Cardiac septum (tissue), 1 donor: Measurements from ENCODE around the gene ZBTB7C. TPM values are rescaled to one million over a fixed set of nuclear protein-coding genes. Genes with fewer than 3 reads are reported as not detected.
A peak's percentile ranks its signal among the peaks of the same experiment; 100 is the strongest.
"Not testable (repeated sequence)": the region's sequence is repeated elsewhere in the genome, so short reads cannot be mapped to it uniquely, and the experiment has no call there.

ENCODE experiments used
- DNase-seq: peaks from one replicate; pipeline ENCODE4 v3.0.0-alpha.2; 2020; ENCODE audit warnings: low spot score
- intact Hi-C: fragments of 100-400 bp; cut with DNase I; formaldehyde crosslinking; loops from one replicate; pipeline ENCODE4 v1.14.0; 2022
- long read RNA-seq: library from polyadenylated mRNA; unstranded; transcript quantifications from one replicate; pipeline ENCODE4 v2.0.0, GENCODE V29; 2021
- total RNA-seq: library from RNA; stranded (reverse); fragmentation: NEBNext Ultra II Directional; extraction: Animal tissue kit (Norgen Biotek cat#: 25700); gene quantifications from one replicate; pipeline ENCODE4 v1.2.1, GENCODE V29; 2021
- donor health status: DM: no; HTN: no; CAD: no.

Gene ZBTB7C
- total RNA-seq, result 8.0 TPM
- long read RNA-seq, partial matches to known transcripts, result 2 of 18 reads
- long read RNA-seq, other reads (novel, unspliced or antisense), result 16 of 18 reads

DNA sequence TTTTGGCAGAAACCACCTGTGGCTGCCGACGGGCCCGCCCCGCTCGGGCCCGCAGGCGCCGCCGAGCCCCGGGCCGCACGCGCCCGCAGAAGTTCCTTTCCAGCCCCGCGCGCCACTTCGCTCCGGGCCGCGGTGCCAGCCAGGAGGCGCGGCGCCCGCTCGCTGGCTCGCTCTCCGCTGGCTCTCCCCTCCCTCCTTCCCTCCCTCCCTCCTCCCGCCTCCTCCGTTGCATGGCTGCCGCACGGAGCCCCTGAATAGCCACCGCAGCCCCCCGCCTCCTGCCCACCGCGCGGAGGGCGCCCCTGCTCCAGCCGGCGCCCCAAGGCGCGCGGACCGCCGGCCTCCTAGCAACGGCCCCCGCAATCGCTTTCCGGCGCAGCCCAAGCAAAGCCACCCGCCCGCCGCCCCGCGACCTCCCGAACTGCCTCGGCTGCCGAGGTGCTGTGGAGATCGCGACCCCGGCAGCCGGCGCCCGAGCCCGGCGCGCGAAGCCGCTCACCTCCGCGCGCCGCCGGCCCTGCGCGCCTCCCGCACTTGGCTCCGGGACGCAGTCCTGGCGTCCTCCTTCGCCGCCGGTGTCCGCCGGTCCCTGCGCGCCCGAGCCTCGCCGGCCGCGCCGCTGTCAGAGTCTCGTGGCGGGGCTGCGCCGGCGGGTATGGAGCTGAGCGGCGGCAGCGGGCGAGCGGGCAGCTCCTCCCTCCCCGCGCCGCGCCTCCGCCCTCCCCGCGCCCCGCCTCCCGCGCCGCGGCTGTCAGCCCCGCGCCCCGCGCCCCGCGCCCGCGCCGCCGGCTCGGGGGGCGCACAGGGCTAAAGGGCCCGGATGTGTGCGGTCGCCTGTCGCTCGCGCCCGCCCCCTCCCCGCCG lies at the start of gene ZBTB7C:
TSS of gene ZBTB7C (minus strand) at position 657 of the 864 bp plus-strand sequence.
- DNase-seq, result no peak
- intact Hi-C loops, result loop anchor here (5.0 kb wide), 1 partner anchor 33 kb away; no protein-coding TSS in a partner anchor

- no peak for DNase-seq
- intact Hi-C loops, result no loop called here
Measured at GRCh38 chr18:48456838-48457237, 47.7 kb upstream of the ZBTB7C start.

DNA sequence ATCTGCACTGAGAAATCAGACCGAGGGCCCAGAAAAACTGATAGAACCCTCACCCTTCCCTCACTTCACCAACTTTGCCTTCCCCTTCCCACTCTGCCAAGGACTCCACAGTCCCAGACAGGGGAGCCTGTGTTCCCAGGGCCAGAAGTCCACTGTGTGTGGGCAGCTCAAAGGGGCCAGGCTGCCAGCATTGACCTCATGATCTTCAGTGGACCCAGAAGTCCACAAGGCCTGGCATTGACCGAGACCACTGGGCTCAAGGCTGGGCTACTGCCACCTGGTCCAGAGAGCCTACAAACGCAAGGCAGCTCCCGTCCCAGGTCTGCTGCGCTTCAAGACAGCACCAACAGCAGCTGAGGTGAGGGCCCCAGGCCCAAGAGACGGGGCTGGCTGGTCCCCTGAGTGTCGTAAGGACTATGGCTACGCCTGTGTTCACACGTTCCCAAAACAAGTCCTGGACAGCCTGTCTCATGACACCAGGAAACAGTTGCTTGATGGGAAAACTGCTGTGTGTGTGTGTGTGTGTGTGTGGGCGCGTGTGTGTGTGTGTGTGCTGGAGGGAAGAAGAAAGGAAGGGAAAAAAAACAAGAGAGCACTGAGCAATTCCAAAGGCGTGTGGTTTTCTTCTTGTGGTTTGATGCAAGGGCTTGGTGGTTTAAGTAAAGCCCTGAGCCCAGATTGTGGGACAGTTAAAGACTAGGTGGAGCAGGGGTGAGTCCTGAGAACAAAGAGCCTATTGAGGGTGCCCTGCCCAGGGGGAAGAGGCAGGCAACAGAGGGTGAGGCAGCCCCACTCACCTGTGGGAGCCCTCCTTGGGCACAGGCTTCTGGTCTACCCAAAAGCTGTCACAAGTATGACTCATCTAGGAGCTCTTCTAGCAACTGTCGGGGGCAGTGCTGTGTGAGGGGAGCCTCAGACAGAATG lies 46.6 kb upstream of the ZBTB7C start:
- DNase-seq, result no peak
- intact Hi-C loops, result no loop called here

GRCh38 chr18:48454261-48454757 lies 45.1 kb upstream of the ZBTB7C start:
- intact Hi-C loops, result no loop called here
- no peak for DNase-seq

GRCh38 chr18:48453330-48454066 lies 44.3 kb upstream of the ZBTB7C start:
- intact Hi-C loops, result no loop called here
- no peak for DNase-seq

GRCh38 chr18:48452861-48453323 lies 43.7 kb upstream of the ZBTB7C start:
- DNase-seq, result no peak
- intact Hi-C loops, result no loop called here

GRCh38 chr18:48450685-48451084 lies 41.5 kb upstream of the ZBTB7C start:
- DNase-seq, result no peak
- intact Hi-C loops, result no loop called here

DNA sequence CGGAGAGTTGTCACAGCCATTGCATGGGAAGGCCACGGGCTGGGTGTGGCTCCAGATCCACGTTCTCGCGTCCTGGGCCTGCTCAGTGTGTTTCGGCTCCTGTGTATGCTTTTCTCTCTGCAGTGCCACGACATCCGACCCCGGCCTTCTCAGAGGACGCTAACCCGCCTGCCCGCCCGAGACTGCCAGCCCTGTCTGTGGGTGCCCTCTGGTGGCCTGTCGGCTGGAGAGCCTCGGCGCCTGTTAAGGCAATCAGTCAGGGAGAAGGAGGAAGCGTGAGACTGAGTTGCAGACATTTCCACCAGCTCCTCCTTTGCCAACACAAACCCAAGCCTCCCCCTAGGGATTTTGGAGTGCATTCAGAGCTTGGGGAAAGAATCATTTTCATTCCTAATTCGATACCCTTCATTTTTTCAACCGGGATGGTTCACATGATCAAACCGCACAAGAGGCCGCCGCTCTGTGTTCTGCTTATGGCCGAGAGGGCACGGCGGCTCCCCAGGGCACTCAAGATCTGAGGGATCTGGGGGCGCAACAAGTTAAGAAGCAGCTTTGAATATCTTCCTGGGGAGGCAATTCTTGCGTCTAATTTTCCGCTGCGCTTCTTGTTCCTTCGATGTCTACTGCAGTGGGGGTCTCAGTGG lies 37.5 kb upstream of the ZBTB7C start:
- peak; percentile 90 for DNase-seq
- intact Hi-C loops, result loop anchor here (2.0 to 10.0 kb wide), 4 partner anchors 104 to 674 kb away; no protein-coding TSS in a partner anchor

- no peak for DNase-seq
- intact Hi-C loops, result loop anchor here (5.0 to 10.0 kb wide), 3 partner anchors 103 to 673 kb away; no protein-coding TSS in a partner anchor
Measured at GRCh38 chr18:48445540-48445939, 36.4 kb upstream of the ZBTB7C start.

GRCh38 chr18:48442761-48443160 lies 33.6 kb upstream of the ZBTB7C start:
- intact Hi-C loops, result loop anchor here (5.0 to 10.0 kb wide), 2 partner anchors 35 to 218 kb away; partner anchors contain the start of gene ZBTB7C
- no peak for DNase-seq

GRCh38 chr18:48441405-48441881 lies 32.3 kb upstream of the ZBTB7C start:
- no peak for DNase-seq

DNA sequence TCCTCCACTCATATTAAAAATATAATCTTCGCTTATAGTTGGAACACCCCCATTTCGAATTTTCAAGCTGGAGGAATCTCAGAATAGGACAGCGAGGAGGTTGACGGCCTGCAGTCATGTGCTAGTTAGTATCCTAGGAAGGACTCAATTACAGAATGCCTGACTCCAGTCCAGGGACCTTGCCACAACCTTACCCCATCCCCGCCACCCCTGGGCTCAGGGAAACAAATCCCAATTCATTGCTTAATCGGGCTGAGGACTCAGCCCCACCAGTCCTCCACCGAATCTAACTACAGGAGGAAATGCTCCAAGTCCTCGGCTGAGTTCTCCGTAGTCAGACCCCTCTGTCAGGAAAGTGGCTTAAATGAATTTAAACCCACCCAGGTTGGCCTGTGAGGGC lies 31.7 kb upstream of the ZBTB7C start:
- DNase-seq, result no peak
- intact Hi-C loops, result loop anchor here (5.0 to 10.0 kb wide), 2 partner anchors 34 to 216 kb away; partner anchors contain the start of gene ZBTB7C

More at GRCh38 chr18:48441405-48441881, 32.3 kb upstream of the ZBTB7C start:
- intact Hi-C loops, result loop anchor here (5.0 to 10.0 kb wide), 2 partner anchors 34 to 217 kb away; partner anchors contain the start of gene ZBTB7C

DNA sequence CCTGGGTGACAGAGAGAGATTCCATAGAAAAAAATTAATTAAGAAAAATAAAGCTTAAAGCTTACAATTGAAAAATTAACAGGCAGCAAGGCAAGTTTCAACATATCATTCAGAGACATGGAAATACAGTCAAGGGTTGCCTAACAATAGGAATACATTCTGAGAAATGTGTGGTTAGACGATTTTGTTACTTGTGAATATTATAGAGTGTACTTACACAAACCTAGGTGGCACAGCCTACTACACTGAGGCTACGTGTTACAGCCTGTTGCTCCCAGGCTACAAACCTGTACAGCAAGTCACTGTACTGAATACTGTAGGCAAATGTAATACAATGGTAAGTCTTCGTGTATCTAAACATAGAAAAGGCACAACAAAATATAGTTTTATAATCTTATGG lies 27.7 kb upstream of the ZBTB7C start:
- no peak for DNase-seq
- intact Hi-C loops, result no loop called here

DNA sequence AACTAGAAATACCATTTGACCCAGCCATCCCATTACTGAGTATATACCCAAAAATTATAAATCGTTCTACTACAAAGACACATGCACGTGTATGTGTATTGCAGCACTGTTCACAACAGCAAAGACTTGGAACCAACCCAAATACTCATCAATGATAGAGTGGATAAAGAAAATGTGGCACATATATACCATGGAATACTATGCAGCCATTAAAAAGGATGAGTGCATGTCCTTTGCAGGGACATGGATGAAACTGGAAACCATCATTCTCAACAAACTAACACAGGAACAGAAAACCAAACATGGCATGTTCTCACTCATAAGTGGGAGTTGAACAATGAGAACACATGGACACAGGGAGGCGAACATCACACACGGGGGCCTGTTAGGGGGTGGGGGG lies 25.2 kb upstream of the ZBTB7C start:
- DNase-seq, intact Hi-C loops: not testable (repeated sequence)

- intact Hi-C loops, result no loop called here
- no peak for DNase-seq
Measured at GRCh38 chr18:48433541-48433940, 24.4 kb upstream of the ZBTB7C start.

- no peak for DNase-seq
- intact Hi-C loops, result no loop called here
Measured at GRCh38 chr18:48430150-48430549, 21.0 kb upstream of the ZBTB7C start.

DNA sequence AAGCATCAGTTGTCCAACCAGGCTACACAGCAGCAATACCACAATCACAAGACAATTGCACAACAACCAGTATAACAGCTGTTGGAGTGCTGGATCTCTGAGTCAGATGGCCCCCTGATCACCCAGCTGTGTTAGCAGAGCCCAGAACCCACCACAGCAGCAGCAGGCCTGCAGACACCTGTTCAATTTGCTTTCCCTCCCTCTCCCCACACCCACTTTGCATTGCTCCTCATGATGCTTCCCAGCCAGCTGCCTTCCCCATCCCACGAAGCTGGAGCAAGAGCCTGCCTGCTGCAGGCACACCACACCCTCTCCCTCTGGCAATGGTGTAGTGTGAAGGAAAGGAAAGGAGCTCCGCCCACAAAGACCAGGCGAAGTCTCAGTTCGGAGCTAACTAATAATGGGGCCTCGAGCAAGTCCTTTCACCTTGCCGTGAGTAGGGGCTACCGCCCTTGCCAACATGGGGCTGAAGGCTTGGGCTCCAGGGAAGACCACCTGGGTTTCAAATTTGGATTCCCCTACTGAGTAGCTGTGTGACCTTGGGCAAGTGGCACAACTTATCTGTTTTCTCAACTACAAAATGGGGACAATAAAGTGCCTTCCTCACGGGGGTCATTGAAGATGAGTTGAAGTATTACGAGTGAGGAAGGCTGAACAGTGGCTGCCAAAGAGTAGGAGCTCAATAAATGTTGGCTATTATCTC lies 19.4 kb upstream of the ZBTB7C start:
- intact Hi-C loops, result no loop called here

More for the DNA sequence above, 19.4 kb upstream of the ZBTB7C start:
- DNase-seq, result no peak
